Activated CD8-positive, alpha-beta memory T cell treated with anti-CD3 and anti-CD28 coated beads, Interleukin-2, amount 50 U/mL, for 1 hour (primary cell): Measurements from ENCODE around the gene SSTR5.

ENCODE experiments used
- DNase-seq: peaks from one replicate; pipeline ENCODE4 v3.0.0-alpha.2; 2020; ENCODE audit errors: extremely low read depth

SSTR5 gene

GRCh38 chr16:1039762-1040161 is 32.8 kb upstream of the SSTR5 start:
- no peak for DNase-seq

GRCh38 chr16:1040346-1040745 is 32.2 kb upstream of the SSTR5 start:
- DNase-seq, result no peak

- DNase-seq, result no peak
Measured at GRCh38 chr16:1042049-1042744, 30.4 kb upstream of the SSTR5 start.

- no peak for DNase-seq
Measured at GRCh38 chr16:1042866-1043265, 29.7 kb upstream of the SSTR5 start.

GRCh38 chr16:1043881-1044451 is 28.6 kb upstream of the SSTR5 start:
- no peak for DNase-seq

- no peak for DNase-seq
Measured at GRCh38 chr16:1044460-1045309, 27.9 kb upstream of the SSTR5 start.

GRCh38 chr16:1045310-1045992 is 27.1 kb upstream of the SSTR5 start:
- DNase-seq, result no peak

GRCh38 chr16:1045993-1046911 is 26.3 kb upstream of the SSTR5 start:
- no peak for DNase-seq

GRCh38 chr16:1047123-1047522 is 25.4 kb upstream of the SSTR5 start:
- DNase-seq, result no peak

GRCh38 chr16:1047801-1048200 is 24.7 kb upstream of the SSTR5 start:
- DNase-seq, result no peak

GRCh38 chr16:1048442-1049112 is 24.0 kb upstream of the SSTR5 start:
- DNase-seq, result no peak

- no peak for DNase-seq
Measured at GRCh38 chr16:1049113-1049975, 23.2 kb upstream of the SSTR5 start.

GRCh38 chr16:1049976-1050247 is 22.6 kb upstream of the SSTR5 start:
- DNase-seq, result no peak

GRCh38 chr16:1050516-1050915 is 22.0 kb upstream of the SSTR5 start:
- DNase-seq, result no peak

GRCh38 chr16:1050921-1051320 is 21.6 kb upstream of the SSTR5 start:
- DNase-seq, result no peak

GRCh38 chr16:1051446-1051845 is 21.1 kb upstream of the SSTR5 start:
- no peak for DNase-seq

GRCh38 chr16:1052721-1053120 is 19.8 kb upstream of the SSTR5 start:
- no peak for DNase-seq

GRCh38 chr16:1053121-1053521 is 19.4 kb upstream of the SSTR5 start:
- DNase-seq, result no peak

- no peak for DNase-seq
Measured at GRCh38 chr16:1053700-1054368, 18.7 kb upstream of the SSTR5 start.
